ENCODE results near the gene NLRP6. TPM values are rescaled to one million over a fixed set of nuclear protein-coding genes. Genes with fewer than 3 reads are reported as not detected.
"Not testable (repeated sequence)": the region's sequence is repeated elsewhere in the genome, so short reads cannot be mapped to it uniquely, and the experiment has no call there.

NLRP6 gene
- polyA plus RNA-seq, 4 donors = 42.2 to 81.5 (median 58.7) TPM

DNA sequence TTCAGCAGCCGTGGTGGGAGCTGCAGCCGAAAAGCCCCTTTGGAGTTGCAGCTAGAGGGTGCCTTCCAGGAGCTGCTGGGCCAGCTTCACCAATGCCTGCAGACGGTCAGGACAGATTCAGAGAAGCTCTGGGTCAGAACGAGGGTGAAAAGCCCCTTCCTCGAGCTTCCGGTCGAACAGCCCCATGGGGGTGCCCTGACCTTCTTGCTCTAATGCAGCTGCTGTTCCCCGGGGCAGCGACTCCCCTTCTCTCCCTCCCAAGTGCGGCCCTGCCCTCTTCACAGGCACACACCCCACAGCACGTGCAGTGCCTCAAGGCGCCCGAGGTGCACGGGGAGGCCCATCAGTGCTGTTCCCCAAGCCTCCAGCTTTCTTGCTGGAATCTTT lies 52.1 kb downstream of the NLRP6 start:
- Histone ChIP-seq H3K4me1 (ENCODE audit: control insufficient read depth in 3 of 3, insufficient read depth in 2 of 3, low read depth in 1 of 3, low read length in 2 of 3) (peaks cover 0 to 36% (median 14%) of the 10 kb centered on the region in 3 donors), H3K9me3 (ENCODE audit: control insufficient read depth in 2 of 2, insufficient read depth in 1 of 2, low read depth in 1 of 2, low read length in 1 of 2) (no peaks in the 10 kb centered on the region), H3K4me3 (ENCODE audit: low read depth in 1 of 3, low read length in 3 of 3) (no peak overlapping the region), H3K36me3 (ENCODE audit: control insufficient read depth in 3 of 3, insufficient read depth in 2 of 3, low read depth in 1 of 3, low read length in 3 of 3) (no peaks in the 10 kb centered on the region), H3K27ac (ENCODE audit: low read depth in 1 of 3, low read length in 2 of 3) (no peak overlapping the region), H3K27me3 (ENCODE audit: control insufficient read depth in 3 of 3, insufficient read depth in 3 of 3, low read length in 3 of 3) (no peaks in the 10 kb centered on the region)
- FAIRE-seq (no peak), DNase-seq (no peak)
- 73 to 80% (median 78%) methylated on average over 14 of the region's 14 CpGs for WGBS, 3 donors

DNA sequence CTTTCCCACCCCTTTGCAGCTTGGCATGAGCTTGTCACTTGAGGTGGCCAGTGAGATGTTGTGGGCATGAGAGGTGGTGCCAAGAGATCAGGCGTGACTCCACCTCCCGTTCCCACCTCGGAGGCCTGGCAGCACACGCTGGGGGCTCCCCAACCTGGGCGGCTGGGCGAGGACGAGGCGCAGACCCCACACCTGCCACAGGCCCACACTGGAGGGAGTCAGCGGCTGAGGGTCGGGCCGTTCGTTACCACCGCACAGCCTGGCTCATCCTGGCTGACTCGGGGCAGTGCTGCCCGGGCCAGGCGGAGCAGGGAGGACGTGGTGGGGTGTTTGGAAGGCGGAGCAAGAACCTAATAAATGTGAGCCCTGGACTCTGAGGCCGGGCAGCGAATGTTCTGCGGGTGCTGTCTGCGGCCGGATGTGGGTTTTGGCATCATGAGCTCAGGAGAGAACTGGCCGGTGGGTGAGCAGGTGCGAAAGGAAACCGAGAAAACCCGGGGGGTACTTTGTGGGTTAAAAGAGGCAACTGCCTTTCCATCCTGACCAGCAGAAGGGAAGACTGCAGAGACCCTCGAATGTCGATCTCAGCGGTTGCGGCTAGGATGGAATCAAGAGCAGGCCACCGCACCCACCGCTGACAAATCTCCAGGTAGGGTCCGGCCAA lies 52.6 kb downstream of the NLRP6 start:
- no peaks in the 10 kb centered on the region for H3K36me3 ChIP-seq (ENCODE audit: control insufficient read depth in 3 of 3, insufficient read depth in 2 of 3, low read depth in 1 of 3, low read length in 3 of 3)
- FAIRE-seq (no peak), DNase-seq (no peak)

DNA sequence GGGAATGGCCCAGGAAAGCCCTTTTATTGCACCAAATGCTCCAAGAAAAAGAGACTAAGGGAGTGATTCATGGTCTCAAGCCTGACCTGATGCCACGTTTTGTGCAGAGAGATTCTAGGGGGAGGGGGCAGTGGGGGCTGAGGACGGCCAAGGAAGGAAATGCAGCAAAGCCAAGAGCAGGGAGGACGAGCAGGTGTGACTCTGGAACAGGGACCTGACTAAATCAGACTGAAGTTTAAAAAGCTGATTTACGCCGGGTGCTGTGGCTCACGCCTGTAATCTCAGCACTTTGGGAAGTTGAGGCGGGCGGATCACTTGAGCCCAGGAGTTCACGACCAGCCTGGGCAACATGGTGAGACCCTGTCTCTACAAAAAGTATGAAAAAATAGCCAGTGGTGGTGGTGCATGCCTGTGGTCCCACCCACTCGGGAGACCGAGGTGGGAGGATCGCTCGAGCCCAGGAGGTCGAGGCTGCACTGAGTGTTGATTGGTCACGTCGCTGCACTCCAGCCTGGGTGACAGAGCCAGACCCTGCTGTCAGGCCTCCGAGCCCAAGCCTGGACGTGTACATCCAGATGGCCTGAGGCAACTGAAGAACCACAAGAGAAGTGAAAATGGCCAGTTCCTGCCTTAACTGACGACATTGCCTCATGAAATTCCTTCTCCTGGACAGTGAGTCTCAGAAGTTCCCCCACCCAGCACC lies 53.3 kb downstream of the NLRP6 start:
- Histone ChIP-seq H3K4me1 (ENCODE audit: control insufficient read depth in 3 of 3, insufficient read depth in 2 of 3, low read depth in 1 of 3, low read length in 2 of 3) (peaks cover 0 to 37% (median 13%) of the 10 kb centered on the region in 3 donors), H3K36me3 (ENCODE audit: control insufficient read depth in 3 of 3, insufficient read depth in 2 of 3, low read depth in 1 of 3, low read length in 3 of 3) (no peaks in the 10 kb centered on the region), H3K27me3 (ENCODE audit: control insufficient read depth in 3 of 3, insufficient read depth in 3 of 3, low read length in 3 of 3) (no peaks in the 10 kb centered on the region), H3K27ac (ENCODE audit: low read depth in 1 of 3, low read length in 2 of 3) (no peak overlapping the region), H3K4me3 (ENCODE audit: low read depth in 1 of 3, low read length in 3 of 3) (no peak overlapping the region), H3K9me3 (ENCODE audit: control insufficient read depth in 2 of 2, insufficient read depth in 1 of 2, low read depth in 1 of 2, low read length in 1 of 2) (no peaks in the 10 kb centered on the region)
- no peak for DNase-seq
- FAIRE-seq = no peak
- WGBS, 3 donors = 82 to 88% (median 84%) methylated on average over 17 to 19 of the region's 19 CpGs

More for the DNA sequence above, 52.6 kb downstream of the NLRP6 start:
- Histone ChIP-seq H3K9me3 (ENCODE audit: control insufficient read depth in 2 of 2, insufficient read depth in 1 of 2, low read depth in 1 of 2, low read length in 1 of 2) (no peaks in the 10 kb centered on the region), H3K4me1 (ENCODE audit: control insufficient read depth in 3 of 3, insufficient read depth in 2 of 3, low read depth in 1 of 3, low read length in 2 of 3) (peaks cover 0 to 37% (median 14%) of the 10 kb centered on the region in 3 donors), H3K27me3 (ENCODE audit: control insufficient read depth in 3 of 3, insufficient read depth in 3 of 3, low read length in 3 of 3) (no peaks in the 10 kb centered on the region), H3K27ac (ENCODE audit: low read depth in 1 of 3, low read length in 2 of 3) (no peak overlapping the region), H3K4me3 (ENCODE audit: low read depth in 1 of 3, low read length in 3 of 3) (no peak overlapping the region)
- 65 to 86% (median 75%) methylated on average over 34 of the region's 34 CpGs for WGBS, 3 donors

DNA sequence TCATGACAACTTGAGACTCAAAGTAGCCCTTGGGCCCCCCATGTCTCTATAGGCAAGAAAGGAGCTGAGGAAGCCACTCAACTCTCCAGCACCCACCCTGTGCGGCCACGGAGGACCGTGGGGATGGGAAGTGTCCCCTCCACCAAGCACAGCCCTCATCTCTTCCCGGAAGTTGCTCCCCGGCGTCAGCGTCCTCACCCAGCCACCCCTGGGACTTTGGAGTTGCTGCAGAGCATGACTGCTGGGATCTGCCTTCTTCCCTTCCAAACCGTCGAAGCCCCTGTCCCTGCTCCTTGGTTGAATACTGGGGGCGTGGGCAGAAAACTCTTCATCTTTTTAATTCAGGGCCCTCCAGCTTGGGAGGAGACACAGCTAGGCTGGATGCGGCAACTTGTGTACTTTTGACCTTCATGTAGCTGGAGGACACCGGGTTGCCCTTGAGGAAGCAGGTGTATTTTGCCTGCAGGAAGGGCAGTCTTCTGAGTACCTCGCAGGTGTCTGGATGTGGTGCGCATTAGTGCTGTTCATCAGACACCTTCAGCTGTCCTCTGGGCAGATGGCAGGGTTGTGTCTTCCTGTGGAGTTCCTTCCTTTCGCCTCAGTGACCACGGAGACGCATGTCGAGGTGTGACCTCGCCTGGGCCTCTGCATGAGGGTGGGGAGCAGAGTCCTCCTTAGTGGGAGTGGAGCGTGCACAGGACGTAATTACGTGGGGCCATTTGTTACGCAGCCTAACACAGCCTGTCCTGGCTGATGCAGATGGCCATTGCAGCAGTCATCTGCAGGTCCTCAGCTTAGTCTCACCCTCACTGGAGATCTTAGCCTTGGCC lies 54.7 kb downstream of the NLRP6 start:
- H3K36me3 ChIP-seq (ENCODE audit: control insufficient read depth in 3 of 3, insufficient read depth in 2 of 3, low read depth in 1 of 3, low read length in 3 of 3) = no peaks in the 10 kb centered on the region
- H3K4me1 ChIP-seq (ENCODE audit: control insufficient read depth in 3 of 3, insufficient read depth in 2 of 3, low read depth in 1 of 3, low read length in 2 of 3) = peaks cover 0 to 30% (median 7%) of the 10 kb centered on the region in 3 donors
- no peak overlapping the region for H3K4me3 ChIP-seq (ENCODE audit: low read depth in 1 of 3, low read length in 3 of 3)
- no peaks in the 10 kb centered on the region for H3K9me3 ChIP-seq (ENCODE audit: control insufficient read depth in 2 of 2, insufficient read depth in 1 of 2, low read depth in 1 of 2, low read length in 1 of 2)
- no peak overlapping the region for H3K27ac ChIP-seq (ENCODE audit: low read depth in 1 of 3, low read length in 2 of 3)
- DNase-seq (no peak), FAIRE-seq (no peak)
- 79 to 90% (median 82%) methylated on average over 23 of the region's 23 CpGs for WGBS, 3 donors
- no peaks in the 10 kb centered on the region for H3K27me3 ChIP-seq (ENCODE audit: control insufficient read depth in 3 of 3, insufficient read depth in 3 of 3, low read length in 3 of 3)

DNA sequence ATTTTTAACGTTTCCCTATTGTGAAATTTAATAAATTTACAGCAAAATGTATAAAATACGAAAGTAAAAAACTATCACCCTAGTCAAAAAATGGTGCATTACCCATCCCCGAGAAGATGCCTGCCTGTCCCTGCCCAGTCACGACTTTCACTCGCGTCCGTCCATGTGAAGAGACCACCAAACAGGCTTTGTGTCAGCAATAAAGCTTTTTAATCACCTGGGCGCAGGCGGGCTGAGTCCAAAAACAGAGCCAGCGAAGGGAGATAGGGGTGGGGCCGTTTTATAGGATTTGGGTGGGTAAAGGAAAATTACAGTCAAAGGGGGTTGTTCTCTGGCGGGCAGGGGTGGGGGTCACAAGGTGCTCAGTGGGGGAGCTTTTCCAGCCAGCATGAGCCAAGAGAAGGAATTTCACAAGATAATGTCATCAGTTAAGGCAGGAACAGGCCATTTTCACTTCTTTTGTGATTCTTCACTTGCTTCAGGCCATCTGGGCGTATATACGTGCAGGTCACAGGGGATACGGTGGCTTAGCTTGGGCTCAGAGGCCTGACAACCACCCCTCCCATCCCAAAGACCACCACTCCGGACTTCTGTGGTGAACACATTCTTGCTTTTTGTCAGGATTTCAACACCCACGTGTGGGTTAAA lies 55.5 kb downstream of the NLRP6 start:
- not testable (repeated sequence) for DNase-seq
- WGBS, 3 donors = 89% methylated on average over 17 of the region's 17 CpGs

DNA sequence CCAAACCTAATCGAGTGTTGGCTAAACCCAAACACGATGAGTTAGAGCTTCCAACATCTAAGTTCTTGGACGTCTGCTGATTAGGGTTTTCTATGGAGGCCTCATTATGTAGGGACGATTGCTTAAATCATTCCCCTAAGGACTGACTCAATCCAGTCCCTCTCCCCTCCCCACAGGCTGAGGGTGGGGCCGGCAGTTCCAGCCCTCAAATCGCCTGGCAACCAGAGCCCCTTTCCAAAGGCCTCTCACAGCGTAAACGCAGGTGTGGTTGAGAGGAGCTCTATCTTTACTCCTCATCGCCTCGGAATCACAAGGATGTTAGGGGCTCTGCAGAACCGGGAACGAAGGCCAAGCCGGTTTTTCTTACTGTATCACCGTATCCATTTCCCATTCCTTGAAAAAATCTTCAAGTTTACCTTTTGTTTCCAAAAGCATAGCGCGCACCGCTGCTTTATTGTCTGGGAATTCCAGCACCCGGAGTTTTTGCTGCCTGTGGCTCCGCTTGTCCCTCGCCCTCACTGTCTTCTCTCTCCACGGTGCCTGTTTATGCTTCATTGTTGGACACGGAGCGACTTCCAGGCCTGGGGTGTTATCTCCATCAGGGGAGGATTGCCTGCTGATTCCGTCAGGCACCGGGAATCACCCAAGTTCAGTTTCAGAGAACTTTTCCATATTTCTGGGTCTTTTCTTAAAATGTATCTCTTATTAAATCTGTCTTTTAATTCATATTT lies 56.2 kb downstream of the NLRP6 start:
- peak in 1 of 2 donors; percentile 75 for DNase-seq
- no peak for FAIRE-seq

More for the DNA sequence above, 55.5 kb downstream of the NLRP6 start:
- not testable (repeated sequence) for H3K36me3 ChIP-seq (ENCODE audit: control insufficient read depth in 3 of 3, insufficient read depth in 2 of 3, low read depth in 1 of 3, low read length in 3 of 3); FAIRE-seq; H3K4me3 ChIP-seq (ENCODE audit: low read depth in 1 of 3, low read length in 3 of 3); H3K27me3 ChIP-seq (ENCODE audit: control insufficient read depth in 3 of 3, insufficient read depth in 3 of 3, low read length in 3 of 3); H3K9me3 ChIP-seq (ENCODE audit: control insufficient read depth in 2 of 2, insufficient read depth in 1 of 2, low read depth in 1 of 2, low read length in 1 of 2)
- Histone ChIP-seq H3K4me1 (ENCODE audit: control insufficient read depth in 3 of 3, insufficient read depth in 2 of 3, low read depth in 1 of 3, low read length in 2 of 3) (peaks cover 0 to 30% (median 7%) of the 10 kb centered on the region in 3 donors), H3K27ac (ENCODE audit: low read depth in 1 of 3, low read length in 2 of 3) (peak overlapping the region in 2 of 3 donors; percentile 27 to 65)

More for the DNA sequence above, 56.2 kb downstream of the NLRP6 start:
- peaks cover 0 to 27% (median 7%) of the 10 kb centered on the region in 3 donors for H3K4me1 ChIP-seq (ENCODE audit: control insufficient read depth in 3 of 3, insufficient read depth in 2 of 3, low read depth in 1 of 3, low read length in 2 of 3)
- H3K36me3 ChIP-seq (ENCODE audit: control insufficient read depth in 3 of 3, insufficient read depth in 2 of 3, low read depth in 1 of 3, low read length in 3 of 3) = no peaks in the 10 kb centered on the region
- no peaks in the 10 kb centered on the region for H3K9me3 ChIP-seq (ENCODE audit: control insufficient read depth in 2 of 2, insufficient read depth in 1 of 2, low read depth in 1 of 2, low read length in 1 of 2)
- WGBS, 3 donors = 58 to 83% (median 77%) methylated on average over 25 of the region's 25 CpGs
- no peaks in the 10 kb centered on the region for H3K27me3 ChIP-seq (ENCODE audit: control insufficient read depth in 3 of 3, insufficient read depth in 3 of 3, low read length in 3 of 3)
- peak overlapping the region in 2 of 3 donors; percentile 27 to 65 for H3K27ac ChIP-seq (ENCODE audit: low read depth in 1 of 3, low read length in 2 of 3)
- no peak overlapping the region for H3K4me3 ChIP-seq (ENCODE audit: low read depth in 1 of 3, low read length in 3 of 3)

Data from small intestine (tissue), 7 donors.